Endothelial cell of umbilical vein (primary cell): Measurements from ENCODE around the gene ANKH. TPM values are rescaled to one million over a fixed set of nuclear protein-coding genes. Genes with fewer than 3 reads are reported as not detected.

Experiments
- BruUV-seq: library from RNA; stranded (reverse); fragments of 400-500 nt; replicated peaks from 2 replicates; lab custom pipeline; 2021; lab: Mats Ljungman, UMichigan
- CTCF ChIA-PET: fragments of 300-600, 350-600 bp; sonication (Branson Sonifier 250); formaldehyde crosslinking; loops from one replicate; lab custom pipeline; 2021; ENCODE audit warnings: antibody characterized with exemption, inconsistent platforms; lab: Charles Lee
- POLR2A ChIA-PET: fragments of 300-600, 350-600 bp; sonication (Branson Sonifier 250); formaldehyde crosslinking; loops from one replicate; lab custom pipeline; 2021; ENCODE audit warnings: antibody characterized with exemption, inconsistent platforms; lab: Charles Lee
- DNase-seq: peaks from one replicate; pipeline ENCODE4 v3.0.0-alpha.2; 2011; ENCODE audit warnings: low read depth, low spot score
- FAIRE-seq: peaks from 2 replicates; lab custom pipeline; 2011; peaks lifted over from hg19 to GRCh38; lab: Jason Lieb, UNC
- H2AFZ ChIP-seq: 2 replicates; pipeline ENCODE4 v1.6.0; 2012; ENCODE audit warnings: low read depth, low read length, control low read depth, inconsistent platforms
- H3K27ac ChIP-seq: 2 replicates; pipeline ENCODE4 v1.5.1; 2011; ENCODE audit warnings: low read depth, mild to moderate bottlenecking, control low read depth, low read length, moderate library complexity; ENCODE audit not compliant: insufficient read depth
- H3K27me3 ChIP-seq, 2 experiments: 2 replicates each; pipeline versions ENCODE4 v1.6.0 to v1.6.1; 2011; ENCODE audit warnings: low read length in 2 of 2, mixed read lengths in 1 of 2; ENCODE audit not compliant: control insufficient read depth in 2 of 2, insufficient read depth in 2 of 2
- H3K36me3 ChIP-seq, 2 experiments: 2 replicates in 1 of 2; 3 replicates in 1 of 2; pipeline ENCODE4 v1.5.1; 2011; ENCODE audit warnings: low read length in 2 of 2, mild to moderate bottlenecking in 1 of 2, moderate library complexity in 1 of 2; ENCODE audit not compliant: control insufficient read depth in 2 of 2, insufficient read depth in 2 of 2; ENCODE audit errors: extremely low read depth in 1 of 2
- H3K4me1 ChIP-seq: 3 replicates; pipeline ENCODE4 v1.5.1; 2011; ENCODE audit warnings: mild to moderate bottlenecking, low read length; ENCODE audit not compliant: control insufficient read depth, insufficient read depth; ENCODE audit errors: extremely low read depth
- H3K4me2 ChIP-seq: 2 replicates; pipeline ENCODE4 v1.6.1; 2011; ENCODE audit warnings: low read length, control low read depth, mixed read lengths; ENCODE audit not compliant: insufficient read depth
- H3K4me3 ChIP-seq, 3 experiments: fragments of 200-600 bp in 1 of 3; sonication (generic), shearing (Covaris generic) in 1 of 3; replicated peaks in 1 of 3; 2 replicates each; pipeline ENCODE4 v1.5.1; 2011 to 2016; ENCODE audit warnings: control low read depth in 3 of 3, low read length in 3 of 3, mild to moderate bottlenecking in 2 of 3, inconsistent platforms in 1 of 3, low read depth in 1 of 3, moderate library complexity in 1 of 3; ENCODE audit not compliant: insufficient read depth in 1 of 3
- H3K79me2 ChIP-seq: 2 replicates; pipeline ENCODE4 v1.6.0; 2012; ENCODE audit warnings: low read length, inconsistent platforms; ENCODE audit not compliant: control insufficient read depth, insufficient read depth
- H3K9ac ChIP-seq: replicated peaks from 2 replicates; pipeline ENCODE3; 2011; ENCODE audit warnings: low read length, control low read depth; ENCODE audit not compliant: insufficient read depth; ENCODE audit errors: extremely low read depth
- H3K9me1 ChIP-seq: replicated peaks from 3 replicates; pipeline ENCODE4 v1.6.0; 2011; ENCODE audit warnings: mild to moderate bottlenecking, low read length; ENCODE audit not compliant: control insufficient read depth, insufficient read depth; ENCODE audit errors: extremely low read depth
- H3K9me3 ChIP-seq: replicated peaks from 2 replicates; pipeline ENCODE4 v1.5.1; 2012; ENCODE audit warnings: low read length, inconsistent platforms; ENCODE audit not compliant: control insufficient read depth, insufficient read depth
- H4K20me1 ChIP-seq: replicated peaks from 2 replicates; pipeline ENCODE3; 2011; ENCODE audit warnings: mild to moderate bottlenecking, low read length; ENCODE audit not compliant: control insufficient read depth, insufficient read depth; ENCODE audit errors: extremely low read depth
- CTCF ChIP-seq, 2 donors: IDR thresholded peaks; 1 replicate in 1 of 2; 2 replicates in 1 of 2; pipeline ENCODE4 v1.5.1; 2011; ENCODE audit warnings: low read length in 2 of 2, mild to moderate bottlenecking in 2 of 2, moderate library complexity in 2 of 2, control low read depth in 1 of 2, inconsistent platforms in 1 of 2, low read depth in 1 of 2; ENCODE audit not compliant: insufficient read depth in 1 of 2; ENCODE audit errors: extremely low read depth in 1 of 2
- EZH2 ChIP-seq: IDR thresholded peaks from 2 replicates; pipeline ENCODE4 v1.6.1; 2012; ENCODE audit warnings: borderline replicate concordance, low read depth, mild to moderate bottlenecking, moderate library complexity, low read length, inconsistent platforms; ENCODE audit not compliant: severe bottlenecking
- FOS ChIP-seq: IDR thresholded peaks from 2 replicates; pipeline ENCODE4 v1.6.1; 2011; ENCODE audit warnings: mild to moderate bottlenecking, low read length, moderate library complexity, borderline replicate concordance; ENCODE audit not compliant: insufficient read depth
- GATA2 ChIP-seq: IDR thresholded peaks from 2 replicates; pipeline ENCODE4 v1.7.0; 2011; ENCODE audit warnings: low read depth, mild to moderate bottlenecking, moderate library complexity, mixed read lengths, low read length; ENCODE audit not compliant: insufficient read length, insufficient read depth
- JUN ChIP-seq: IDR thresholded peaks from 2 replicates; pipeline ENCODE4 v1.6.1; 2011; ENCODE audit warnings: borderline replicate concordance, low read depth; ENCODE audit not compliant: insufficient read length, insufficient read depth
- MAX ChIP-seq: IDR thresholded peaks from 2 replicates; pipeline ENCODE4 v1.6.1; 2011; ENCODE audit not compliant: insufficient read depth, insufficient read length
- MYC ChIP-seq: IDR thresholded peaks from one replicate; pipeline ENCODE4 v1.6.1; 2011; ENCODE audit warnings: mild to moderate bottlenecking, low read depth, low read length
- POLR2A ChIP-seq: IDR thresholded peaks from 2 replicates; pipeline ENCODE4 v1.6.1; 2012; ENCODE audit warnings: low read depth, mild to moderate bottlenecking, control low read depth, low read length
- POLR2AphosphoS5 ChIP-seq: IDR thresholded peaks from 2 replicates; pipeline ENCODE4 v1.6.1; 2012; ENCODE audit warnings: low read depth, mild to moderate bottlenecking, control low read depth, low read length, moderate library complexity; ENCODE audit not compliant: insufficient read depth
- dilution Hi-C: fragments of 300-500 bp; cut with MboI; formaldehyde crosslinking; loops from one replicate; pipeline ENCODE4 v1.15.0; 2019; ENCODE audit warnings: low sequenced_read_pairs; ENCODE audit not compliant: extremely low pct_ligation_motif_present
- intact Hi-C: fragments of 100-400 bp; cut with micrococcal nuclease; formaldehyde crosslinking; loops from one replicate; pipeline ENCODE4 v1.10.0; 2022
- polyA plus RNA-seq, 4 experiments: library from polyadenylated mRNA; depleted of rRNA in 3 of 4; stranded (reverse) in 3 of 4; unstranded in 1 of 4; fragments of >200 nt; gene quantifications; 2 replicates each; pipeline versions ENCODE4 v1.2.1 to v1.2.3, GENCODE V29; 2011 to 2012; ENCODE audit warnings: missing spikeins in 1 of 4
- total RNA-seq: library from RNA; stranded (reverse); gene quantifications from 2 replicates; pipeline ENCODE4 v1.2.3, GENCODE V29; 2021

Gene ANKH
- total and polyA plus RNA-seq, 2 donors (not counting 3 experiments of a cell fraction or from before 2014, with no cell fraction given): 12.7 to 31.4 TPM

- FAIRE-seq (no peak), DNase-seq (no peak)
- intact Hi-C loops: no loop called here
- Histone ChIP-seq H3K4me1 (peaks cover 8% of the 10 kb centered on the region), H2AFZ (no peak overlapping the region), H4K20me1 (no peaks in the 10 kb centered on the region), H3K9me1 (no peaks in the 10 kb centered on the region), H3K79me2 (no peaks in the 10 kb centered on the region), H3K4me2 (no peak overlapping the region), H3K4me3 (no peak overlapping the region), H3K36me3 (no peaks in the 10 kb centered on the region), H3K27me3 (peaks cover 13% of the 10 kb centered on the region in 2 experiments), H3K9ac (no peak overlapping the region), H3K9me3 (no peaks in the 10 kb centered on the region), H3K27ac (no peak overlapping the region)
- CTCF ChIA-PET: interaction anchor here (1.6 to 1.7 kb wide), 2 partner anchors 8 to 11 kb away, joined by 4 to 11 read pairs; no protein-coding TSS in a partner anchor
- no peak for TF ChIP-seq POLR2AphosphoS5
- TF ChIP-seq CTCF (IDR thresholded peaks at IDR 0.05; ENCODE audit: extremely low read depth in 1 of 2, insufficient read depth in 1 of 2, low read depth in 1 of 2, low read length in 2 of 2): no peak
- no peak for TF ChIP-seq FOS
- no peak for TF ChIP-seq EZH2
- TF ChIP-seq POLR2A: no peak
- no peak for TF ChIP-seq MYC
- TF ChIP-seq MAX: no peak
- no peak for TF ChIP-seq JUN
- no peak for TF ChIP-seq GATA2
- POLR2A ChIA-PET: no interaction called here
- BruUV-seq: no TSS peak
- dilution Hi-C loops: no loop called here
Measured at GRCh38 chr5:14656898-14657297, 214.7 kb downstream of the ANKH start.
